HepG2 (cell line): ENCODE data around the gene NFS1. TPM values are rescaled to one million over a fixed set of nuclear protein-coding genes. Genes with fewer than 3 reads are reported as not detected.
A peak's percentile ranks its signal among the peaks of the same experiment; 100 is the strongest.

Source experiments
- GATAD1 ChIP-seq: IDR thresholded peaks from 2 replicates; pipeline ENCODE4 v1.6.1; 2016; ENCODE audit warnings: missing genetic modification reagents, missing compliant biosample characterization
- KMT2A ChIP-seq: sonication (generic); formaldehyde crosslinking; IDR thresholded peaks from 2 replicates; pipeline ENCODE4 v1.4.0; 2020; ENCODE audit warnings: missing genetic modification reagents
- MBD4 ChIP-seq: IDR thresholded peaks from 2 replicates; pipeline ENCODE4 v1.6.1; 2012; ENCODE audit warnings: low read length, inconsistent platforms, borderline replicate concordance
- POLR2A ChIP-seq, 2 experiments: IDR thresholded peaks; 2 replicates each; pipeline ENCODE4 v1.6.1; 2011; ENCODE audit warnings: low read depth in 2 of 2, low read length in 2 of 2, mild to moderate bottlenecking in 1 of 2, moderate library complexity in 1 of 2; ENCODE audit not compliant: insufficient read depth in 1 of 2
- RBFOX2 ChIP-seq: fragments of 200-400 bp; formaldehyde crosslinking; IDR thresholded peaks from 2 replicates; pipeline ENCODE4 v1.6.1; 2017; ENCODE audit warnings: low read depth, mild to moderate bottlenecking, low read length
- SAP130 ChIP-seq: IDR thresholded peaks from 2 replicates; pipeline ENCODE4 v1.6.1; 2016; ENCODE audit warnings: low read depth
- ZNF646 ChIP-seq: sonication (generic); formaldehyde crosslinking; IDR thresholded peaks from 2 replicates; pipeline ENCODE4 v1.9.0; 2021; ENCODE audit warnings: mild to moderate bottlenecking, missing genetic modification reagents
- polyA plus RNA-seq, 8 experiments: library from polyadenylated mRNA; depleted of rRNA in 3 of 8; stranded (reverse) in 7 of 8; unstranded in 1 of 8; fragments of >200 nt; fragmentation: Illumina TruSeq in 4 of 8; extraction: Trizol in 4 of 8; gene quantifications; 2 replicates each; pipeline versions ENCODE4 v1.2.1 to v1.2.3, GENCODE V29; 2011 to 2016; ENCODE audit warnings: low read depth in 4 of 8, missing spikeins in 1 of 8, mixed read lengths in 1 of 8; ENCODE audit not compliant: insufficient read depth in 1 of 8
- total RNA-seq, 5 experiments: library from RNA; depleted of rRNA; stranded (reverse); fragments of >200 nt; fragmentation: Illumina TruSeq; extraction: Trizol; gene quantifications; 2 replicates each; pipeline ENCODE4 v1.2.3, GENCODE V29; 2016; ENCODE audit warnings: low read depth in 1 of 5
- TF ChIP-seq, protein P1 (sequence below), 2 experiments: sonication (generic) in 1 of 2; formaldehyde crosslinking in 1 of 2; IDR thresholded peaks; 2 replicates each; pipeline versions ENCODE4 v1.6.1 to v1.9.0; 2014 to 2022; ENCODE audit warnings: antibody characterized with exemption in 1 of 2, borderline replicate concordance in 1 of 2, inconsistent platforms in 1 of 2, low read depth in 1 of 2, missing genetic modification reagents in 1 of 2

The NFS1 gene
- total and polyA plus RNA-seq, 2 of the 13 experiments (the other 11 are each of a cell fraction or from before 2014, with no cell fraction given) = 65.9 to 88.1 TPM

GRCh38 chr20:35662551-35662950, 36.6 kb downstream of the NFS1 start (continued):
- TF ChIP-seq ZNF646 (CRISPR knock-in tag) (0 out of 2 replicates have a peak, but pooled peaks have one; percentile 47), POLR2A (IDR thresholded peaks at IDR 0.05; ENCODE audit: insufficient read depth in 1 of 2, low read depth in 2 of 2, low read length in 2 of 2) (peak in 1 of 2 experiments; percentile 24; a peak in 1 of 4 replicates), RBFOX2 (0 out of 2 replicates have a peak, but pooled peaks have one; percentile 37), KMT2A (CRISPR knock-in tag) (no peak), SAP130 (peak; percentile 19; the same call in 1 of the 2 replicates), MBD4 (peak; percentile 46; the same call in 1 of the 2 replicates), GATAD1 (CRISPR knock-in tag) (0 out of 2 replicates have a peak, but pooled peaks have one; percentile 7)
- TF ChIP-seq, protein P1, sequence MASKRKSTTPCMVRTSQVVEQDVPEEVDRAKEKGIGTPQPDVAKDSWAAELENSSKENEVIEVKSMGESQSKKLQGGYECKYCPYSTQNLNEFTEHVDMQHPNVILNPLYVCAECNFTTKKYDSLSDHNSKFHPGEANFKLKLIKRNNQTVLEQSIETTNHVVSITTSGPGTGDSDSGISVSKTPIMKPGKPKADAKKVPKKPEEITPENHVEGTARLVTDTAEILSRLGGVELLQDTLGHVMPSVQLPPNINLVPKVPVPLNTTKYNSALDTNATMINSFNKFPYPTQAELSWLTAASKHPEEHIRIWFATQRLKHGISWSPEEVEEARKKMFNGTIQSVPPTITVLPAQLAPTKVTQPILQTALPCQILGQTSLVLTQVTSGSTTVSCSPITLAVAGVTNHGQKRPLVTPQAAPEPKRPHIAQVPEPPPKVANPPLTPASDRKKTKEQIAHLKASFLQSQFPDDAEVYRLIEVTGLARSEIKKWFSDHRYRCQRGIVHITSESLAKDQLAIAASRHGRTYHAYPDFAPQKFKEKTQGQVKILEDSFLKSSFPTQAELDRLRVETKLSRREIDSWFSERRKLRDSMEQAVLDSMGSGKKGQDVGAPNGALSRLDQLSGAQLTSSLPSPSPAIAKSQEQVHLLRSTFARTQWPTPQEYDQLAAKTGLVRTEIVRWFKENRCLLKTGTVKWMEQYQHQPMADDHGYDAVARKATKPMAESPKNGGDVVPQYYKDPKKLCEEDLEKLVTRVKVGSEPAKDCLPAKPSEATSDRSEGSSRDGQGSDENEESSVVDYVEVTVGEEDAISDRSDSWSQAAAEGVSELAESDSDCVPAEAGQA (IDR thresholded peaks at IDR 0.05; ENCODE audit: low read depth) = no peak
- TF ChIP-seq, protein P1 (CRISPR knock-in tag; IDR thresholded peaks at IDR 0.05; ENCODE audit: borderline replicate concordance) = 0 out of 2 replicates have a peak, but pooled peaks have one; percentile 43
